RWPE2 (cell line): Measurements from ENCODE around the gene NDUFB2.
"Not testable (repeated sequence)": the region's sequence is repeated elsewhere in the genome, so short reads cannot be mapped to it uniquely, and the experiment has no call there.

Experiments
- ATAC-seq: fragments of 200-7000 bp; cut with Tn5 transposase; 3 replicates; pipeline ENCODE4 v1.9.1; 2021; ENCODE audit warnings: low read depth
- DNase-seq: peaks from one replicate; pipeline ENCODE4 v3.0.0-alpha.2; 2020; ENCODE audit warnings: low spot score
- H3K27ac ChIP-seq: fragments of 450-650 bp; 2 replicates; pipeline ENCODE4 v1.5.1; 2017; ENCODE audit warnings: mild to moderate bottlenecking; ENCODE audit not compliant: poor library complexity, severe bottlenecking
- H3K27me3 ChIP-seq: fragments of 250-450 bp; sonication (Bioruptor Pico); 2 replicates; pipeline ENCODE4 v1.5.1; 2021; ENCODE audit warnings: mild to moderate bottlenecking, moderate library complexity; ENCODE audit not compliant: insufficient read depth, poor library complexity, severe bottlenecking
- H3K36me3 ChIP-seq: fragments of 250-450 bp; sonication (Bioruptor Pico); 2 replicates; pipeline ENCODE4 v1.5.1; 2020; ENCODE audit warnings: low read depth, mild to moderate bottlenecking, moderate library complexity
- H3K4me1 ChIP-seq: fragments of 250-450 bp; sonication (Bioruptor Pico); 2 replicates; pipeline ENCODE4 v1.5.1; 2021; ENCODE audit warnings: mild to moderate bottlenecking, moderate library complexity; ENCODE audit not compliant: insufficient read depth, poor library complexity, severe bottlenecking
- H3K4me3 ChIP-seq: fragments of 250-450 bp; sonication (Bioruptor Pico); 2 replicates; pipeline ENCODE4 v1.5.1; 2021; ENCODE audit warnings: mild to moderate bottlenecking, moderate library complexity; ENCODE audit not compliant: severe bottlenecking
- H3K9me3 ChIP-seq: fragments of 250-450 bp; sonication (Bioruptor Pico); 2 replicates; pipeline ENCODE4 v1.5.1; 2021; ENCODE audit warnings: mild to moderate bottlenecking, moderate library complexity; ENCODE audit not compliant: severe bottlenecking
- TF ChIP-seq, protein P1 (sequence below): fragments of 450-650 bp; IDR thresholded peaks from one replicate; pipeline ENCODE4 v1.5.1; 2017; ENCODE audit warnings: mild to moderate bottlenecking, moderate library complexity; ENCODE audit not compliant: poor library complexity, severe bottlenecking

NDUFB2 gene

DNA sequence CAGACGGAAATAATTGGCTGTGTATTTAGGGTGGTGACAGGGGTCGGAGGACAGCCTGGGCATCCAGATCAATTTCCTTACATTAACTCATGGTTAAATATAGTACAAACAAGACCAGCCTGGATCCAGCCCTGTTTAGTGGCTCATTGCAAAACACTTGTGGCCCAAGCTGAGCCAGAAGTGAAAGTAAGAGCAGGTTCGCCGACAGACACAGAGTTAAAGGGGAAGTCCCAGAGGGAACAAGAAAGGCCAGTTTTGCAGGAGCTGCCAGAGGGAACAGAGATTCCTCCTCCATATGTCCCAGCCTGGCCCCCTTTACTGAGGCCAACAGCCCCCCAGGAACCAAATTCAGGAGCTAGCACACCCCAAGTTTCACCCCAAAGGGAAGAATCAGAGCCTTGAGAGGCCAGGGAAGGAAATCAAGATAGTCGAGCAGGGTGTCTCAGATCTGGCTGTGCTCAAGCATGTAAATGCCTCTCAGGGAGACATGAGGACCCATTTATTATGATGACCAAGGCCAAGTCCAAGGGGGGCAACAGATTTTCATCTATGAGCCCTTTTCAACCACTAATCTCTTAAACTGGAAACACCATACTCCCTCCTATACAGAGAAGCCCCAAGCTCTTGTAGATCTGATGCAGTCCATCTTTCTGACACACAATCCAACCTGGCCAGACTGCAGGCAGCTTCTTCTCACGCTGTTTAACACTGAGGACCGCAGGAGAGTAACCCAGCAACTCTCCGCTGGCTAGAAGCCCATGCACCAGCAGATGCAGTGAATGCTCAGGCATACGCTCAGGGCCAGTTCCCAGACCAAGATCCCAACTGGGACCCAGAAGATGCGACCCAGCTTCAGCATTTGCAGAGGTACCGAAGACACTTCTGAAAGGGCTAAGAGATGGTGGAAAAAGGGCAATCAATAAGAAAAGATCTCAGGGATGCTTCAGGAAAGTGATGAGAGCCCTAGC, 39.7 kb upstream of the NDUFB2 start:
- no peaks in the 10 kb centered on the region for H3K36me3 ChIP-seq
- TF ChIP-seq, protein P1, sequence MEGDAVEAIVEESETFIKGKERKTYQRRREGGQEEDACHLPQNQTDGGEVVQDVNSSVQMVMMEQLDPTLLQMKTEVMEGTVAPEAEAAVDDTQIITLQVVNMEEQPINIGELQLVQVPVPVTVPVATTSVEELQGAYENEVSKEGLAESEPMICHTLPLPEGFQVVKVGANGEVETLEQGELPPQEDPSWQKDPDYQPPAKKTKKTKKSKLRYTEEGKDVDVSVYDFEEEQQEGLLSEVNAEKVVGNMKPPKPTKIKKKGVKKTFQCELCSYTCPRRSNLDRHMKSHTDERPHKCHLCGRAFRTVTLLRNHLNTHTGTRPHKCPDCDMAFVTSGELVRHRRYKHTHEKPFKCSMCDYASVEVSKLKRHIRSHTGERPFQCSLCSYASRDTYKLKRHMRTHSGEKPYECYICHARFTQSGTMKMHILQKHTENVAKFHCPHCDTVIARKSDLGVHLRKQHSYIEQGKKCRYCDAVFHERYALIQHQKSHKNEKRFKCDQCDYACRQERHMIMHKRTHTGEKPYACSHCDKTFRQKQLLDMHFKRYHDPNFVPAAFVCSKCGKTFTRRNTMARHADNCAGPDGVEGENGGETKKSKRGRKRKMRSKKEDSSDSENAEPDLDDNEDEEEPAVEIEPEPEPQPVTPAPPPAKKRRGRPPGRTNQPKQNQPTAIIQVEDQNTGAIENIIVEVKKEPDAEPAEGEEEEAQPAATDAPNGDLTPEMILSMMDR, result no peak
- peak; percentile 77 for ATAC-seq
- H3K4me3 ChIP-seq, result peak overlapping the region; percentile 8
- H3K9me3 ChIP-seq, result no peaks in the 10 kb centered on the region
- no peaks in the 10 kb centered on the region for H3K27me3 ChIP-seq
- DNase-seq, result no peak
- H3K27ac ChIP-seq, result no peak overlapping the region
- H3K4me1 ChIP-seq, result no peaks in the 10 kb centered on the region

DNA sequence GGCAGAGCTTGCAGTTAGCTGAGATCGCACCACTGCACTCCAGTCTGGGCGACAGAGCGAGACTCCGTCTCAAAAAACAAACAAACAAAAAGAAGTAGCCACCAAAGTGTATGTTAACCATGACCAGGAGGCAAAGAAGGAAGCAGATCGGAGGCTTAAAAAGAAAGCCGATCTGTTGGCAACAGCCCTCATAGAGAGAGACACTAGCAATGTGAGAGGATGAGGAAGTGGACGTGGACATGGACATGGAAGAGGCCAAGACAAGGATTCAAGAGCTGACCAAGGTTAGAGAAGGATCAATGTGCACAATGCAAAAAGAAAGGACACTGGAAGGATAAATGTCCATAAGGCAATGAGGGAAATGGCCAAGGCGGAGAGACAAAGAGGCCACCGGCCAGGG, 38.6 kb upstream of the NDUFB2 start:
- Histone ChIP-seq H3K4me3 (no peak overlapping the region), H3K27ac (no peak overlapping the region), H3K27me3 (no peaks in the 10 kb centered on the region), H3K4me1 (no peaks in the 10 kb centered on the region), H3K36me3 (no peaks in the 10 kb centered on the region), H3K9me3 (no peaks in the 10 kb centered on the region)
- TF ChIP-seq, protein P1, result no peak
- DNase-seq, result no peak
- no peak for ATAC-seq

DNA sequence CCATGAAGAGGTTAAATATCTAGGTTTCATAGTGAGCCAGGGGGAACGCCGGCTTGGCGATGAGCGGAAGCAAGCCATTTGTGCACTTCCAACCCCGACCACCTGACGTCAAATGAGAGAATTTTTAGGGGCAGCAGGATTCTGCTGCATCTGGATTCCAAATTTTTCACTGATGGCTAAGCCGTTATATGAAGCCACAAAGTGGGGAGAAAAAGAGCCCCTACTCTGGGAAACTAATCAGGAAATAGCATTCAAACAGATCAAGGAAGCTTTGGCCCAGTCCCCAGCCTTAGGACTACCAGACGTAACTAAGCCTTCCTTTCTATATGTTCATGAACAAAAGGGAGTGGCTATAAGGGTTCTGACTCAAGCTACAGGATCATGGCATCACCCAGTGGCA, 36.7 kb upstream of the NDUFB2 start:
- no peak overlapping the region for H3K4me3 ChIP-seq
- H3K36me3 ChIP-seq, result no peaks in the 10 kb centered on the region
- no peaks in the 10 kb centered on the region for H3K9me3 ChIP-seq
- H3K4me1 ChIP-seq, result no peaks in the 10 kb centered on the region
- H3K27ac ChIP-seq, result no peak overlapping the region
- ATAC-seq, result peak; percentile 23; the same call in 1 of the 3 replicates
- H3K27me3 ChIP-seq, result no peaks in the 10 kb centered on the region
- no peak for DNase-seq
- TF ChIP-seq, protein P1, result no peak

DNA sequence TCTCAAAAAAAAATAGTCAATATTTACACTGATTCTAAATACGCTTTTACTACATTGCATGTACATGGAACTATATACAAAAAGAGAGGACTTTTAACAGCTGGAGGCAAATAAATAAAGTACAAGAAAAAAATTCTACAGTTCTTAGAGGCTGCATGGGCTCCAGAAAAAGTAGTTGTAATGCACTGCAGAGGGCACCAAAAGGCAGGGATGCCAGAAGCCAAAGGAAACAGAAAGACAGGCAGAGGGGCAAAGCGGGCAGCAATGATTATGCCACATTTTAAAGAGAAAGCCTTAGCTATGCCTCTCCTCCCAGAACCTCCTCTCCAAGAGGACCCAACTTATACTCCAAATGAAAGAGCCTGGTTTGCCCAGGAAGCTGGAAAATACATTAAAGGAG, 35.4 kb upstream of the NDUFB2 start:
- H3K36me3 ChIP-seq, result no peaks in the 10 kb centered on the region
- H3K4me1 ChIP-seq, result no peaks in the 10 kb centered on the region
- ATAC-seq, result peak; percentile 60; the same call in 2 of the 3 replicates
- H3K27ac ChIP-seq, result no peak overlapping the region
- no peak for DNase-seq
- no peak overlapping the region for H3K4me3 ChIP-seq
- no peaks in the 10 kb centered on the region for H3K9me3 ChIP-seq
- TF ChIP-seq, protein P1, result peak; percentile 65
- no peaks in the 10 kb centered on the region for H3K27me3 ChIP-seq

DNA sequence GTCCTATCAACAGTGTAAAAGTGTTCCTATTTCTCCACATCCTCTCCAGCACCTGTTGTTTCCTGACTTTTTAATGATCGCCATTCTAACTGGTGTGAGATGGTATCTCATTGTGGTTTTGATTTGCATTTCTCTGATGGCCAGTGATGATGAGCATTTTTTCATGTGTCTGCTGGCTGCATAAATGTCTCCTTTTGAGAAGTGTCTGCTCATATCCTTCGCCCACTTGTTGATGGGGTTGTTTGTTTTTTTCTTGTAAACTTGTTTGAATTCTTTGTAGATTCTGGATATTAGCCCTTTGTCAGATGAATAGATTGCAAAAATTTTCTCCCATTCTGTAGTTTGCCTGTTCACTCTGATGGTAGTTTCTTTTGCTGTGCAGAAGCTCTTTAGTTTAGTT, 33.6 kb upstream of the NDUFB2 start:
- not testable (repeated sequence) for H3K4me3 ChIP-seq, H3K27ac ChIP-seq, H3K4me1 ChIP-seq, DNase-seq, ATAC-seq, H3K27me3 ChIP-seq, H3K36me3 ChIP-seq, H3K9me3 ChIP-seq
